Endothelial cell of umbilical vein (primary cell): Measurements from ENCODE around the gene RALGPS1.

Source experiments
- CTCF ChIP-seq, 2 donors: IDR thresholded peaks; 1 replicate in 1 of 2; 2 replicates in 1 of 2; pipeline ENCODE4 v1.5.1; 2011; ENCODE audit warnings: low read length in 2 of 2, mild to moderate bottlenecking in 2 of 2, moderate library complexity in 2 of 2, control low read depth in 1 of 2, inconsistent platforms in 1 of 2, low read depth in 1 of 2; ENCODE audit not compliant: insufficient read depth in 1 of 2; ENCODE audit errors: extremely low read depth in 1 of 2
- EZH2 ChIP-seq: IDR thresholded peaks from 2 replicates; pipeline ENCODE4 v1.6.1; 2012; ENCODE audit warnings: borderline replicate concordance, low read depth, mild to moderate bottlenecking, moderate library complexity, low read length, inconsistent platforms; ENCODE audit not compliant: severe bottlenecking
- POLR2A ChIP-seq: IDR thresholded peaks from 2 replicates; pipeline ENCODE4 v1.6.1; 2012; ENCODE audit warnings: low read depth, mild to moderate bottlenecking, control low read depth, low read length

GRCh38 chr9:127162864-127163365, 248.3 kb downstream of the RALGPS1 start:
- TF ChIP-seq CTCF (IDR thresholded peaks at IDR 0.05; ENCODE audit: extremely low read depth in 1 of 2, insufficient read depth in 1 of 2, low read depth in 1 of 2, low read length in 2 of 2) (no peak), POLR2A (no peak), EZH2 (no peak)
